Liver (tissue), 9 donors: ENCODE results near the gene MBP. TPM values are rescaled to one million over a fixed set of nuclear protein-coding genes. Genes with fewer than 3 reads are reported as not detected.

Experiments
- DNase-seq: peaks from one replicate; pipeline ENCODE4 v3.0.0-alpha.2; 2017; ENCODE audit warnings: low spot score
- H3K27ac ChIP-seq, 2 donors: one replicate each; pipeline ENCODE4 v1.7.0; 2013; ENCODE audit warnings: inconsistent platforms in 2 of 2, low read length in 2 of 2, control low read depth in 1 of 2, low read depth in 1 of 2, mild to moderate bottlenecking in 1 of 2
- H3K27me3 ChIP-seq, 4 donors: one replicate each; pipeline versions ENCODE4 v1.6.1 to v1.7.0; 2013; ENCODE audit warnings: low read length in 3 of 4, inconsistent platforms in 1 of 4, mild to moderate bottlenecking in 1 of 4, moderate library complexity in 1 of 4; ENCODE audit not compliant: control insufficient read depth in 4 of 4, insufficient read depth in 4 of 4
- H3K36me3 ChIP-seq, 4 donors: one replicate each; pipeline versions ENCODE4 v1.6.1 to v1.7.0; 2013; ENCODE audit warnings: low read length in 3 of 4, mild to moderate bottlenecking in 3 of 4, low read depth in 1 of 4, moderate library complexity in 1 of 4; ENCODE audit not compliant: control insufficient read depth in 4 of 4, insufficient read depth in 3 of 4
- H3K4me1 ChIP-seq, 4 donors: one replicate each; pipeline versions ENCODE4 v1.6.1 to v1.7.0; 2013; ENCODE audit warnings: low read length in 3 of 4, mild to moderate bottlenecking in 3 of 4, moderate library complexity in 1 of 4; ENCODE audit not compliant: control insufficient read depth in 4 of 4, insufficient read depth in 4 of 4
- H3K4me3 ChIP-seq, 3 donors: one replicate each; pipeline versions ENCODE4 v1.6.1 to v1.7.0; 2013; ENCODE audit warnings: low read length in 3 of 3, control low read depth in 1 of 3, low read depth in 1 of 3, mild to moderate bottlenecking in 1 of 3
- H3K9ac ChIP-seq, 2 donors: one replicate each; pipeline ENCODE4 v1.7.0; 2013; ENCODE audit warnings: low read length in 2 of 2, mild to moderate bottlenecking in 2 of 2, moderate library complexity in 2 of 2, control low read depth in 1 of 2, low read depth in 1 of 2
- H3K9me3 ChIP-seq, 4 donors: one replicate each; pipeline versions ENCODE4 v1.6.1 to v1.7.0; 2013; ENCODE audit warnings: low read length in 3 of 4; ENCODE audit not compliant: control insufficient read depth in 4 of 4
- ATF3 ChIP-seq: IDR thresholded peaks from 2 replicates; pipeline ENCODE4 v1.6.1; 2016; ENCODE audit warnings: antibody characterized with exemption
- CTCF ChIP-seq: fragments of 150-350 bp; IDR thresholded peaks from 2 replicates; pipeline ENCODE4 v1.5.1; 2017; ENCODE audit warnings: improper control_type of control experiment, low read depth, low read length; ENCODE audit not compliant: missing input control
- EGR1 ChIP-seq, 2 donors: IDR thresholded peaks; 2 replicates each; pipeline ENCODE4 v1.6.1; 2016 to 2018; ENCODE audit warnings: antibody characterized with exemption in 2 of 2, low read depth in 2 of 2
- FOXA1 ChIP-seq: IDR thresholded peaks from 2 replicates; pipeline ENCODE4 v1.6.1; 2016; ENCODE audit warnings: antibody characterized with exemption
- FOXA2 ChIP-seq: IDR thresholded peaks from 2 replicates; pipeline ENCODE4 v1.6.1; 2016; ENCODE audit warnings: antibody characterized with exemption
- GABPA ChIP-seq, 2 donors: IDR thresholded peaks in 1 of 2; conservative IDR thresholded peaks in 1 of 2; 2 replicates each; pipeline ENCODE4 v1.6.1; 2016; ENCODE audit warnings: antibody characterized with exemption in 2 of 2, mild to moderate bottlenecking in 1 of 2, moderate library complexity in 1 of 2
- HNF4A ChIP-seq, 2 donors: conservative IDR thresholded peaks; 2 replicates each; pipeline ENCODE4 v1.6.1; 2016; ENCODE audit warnings: antibody characterized with exemption in 2 of 2, mild to moderate bottlenecking in 2 of 2
- HNF4G ChIP-seq: IDR thresholded peaks from 2 replicates; pipeline ENCODE4 v1.6.1; 2016; ENCODE audit warnings: antibody characterized with exemption
- MAX ChIP-seq: IDR thresholded peaks from 2 replicates; pipeline ENCODE4 v1.6.1; 2016; ENCODE audit warnings: antibody characterized with exemption
- NR2F2 ChIP-seq: IDR thresholded peaks from 2 replicates; pipeline ENCODE4 v1.6.1; 2016; ENCODE audit warnings: antibody characterized with exemption
- RAD21 ChIP-seq, 2 donors: IDR thresholded peaks; 2 replicates each; pipeline ENCODE4 v1.6.1; 2016; ENCODE audit warnings: antibody characterized with exemption in 2 of 2, mild to moderate bottlenecking in 2 of 2
- RXRA ChIP-seq, 2 donors: IDR thresholded peaks; 2 replicates each; pipeline ENCODE4 v1.6.1; 2017 to 2018; ENCODE audit warnings: antibody characterized with exemption in 2 of 2, mild to moderate bottlenecking in 1 of 2
- SP1 ChIP-seq: IDR thresholded peaks from 2 replicates; pipeline ENCODE4 v1.6.1; 2018; ENCODE audit warnings: antibody characterized with exemption, mild to moderate bottlenecking
- TAF1 ChIP-seq: conservative IDR thresholded peaks from 2 replicates; pipeline ENCODE4 v1.6.1; 2016; ENCODE audit warnings: antibody characterized with exemption, mild to moderate bottlenecking
- YY1 ChIP-seq: IDR thresholded peaks from 2 replicates; pipeline ENCODE4 v1.6.1; 2016; ENCODE audit warnings: antibody characterized with exemption, mild to moderate bottlenecking
- ZBTB33 ChIP-seq: IDR thresholded peaks from 2 replicates; pipeline ENCODE4 v1.6.1; 2016; ENCODE audit warnings: antibody characterized with exemption
- WGBS: extraction: QIAGEN DNeasy Blood & Tissue Kit; methylation state at CpG from one replicate; pipeline ENCODE4 v1.1.7; 2013; 5-methylcytosine and 5-hydroxymethylcytosine counted together
- polyA plus RNA-seq, 2 donors: library from polyadenylated mRNA; stranded (reverse) in 1 of 2; unstranded in 1 of 2; fragments of 200-250 nt in 1 of 2; fragments of >200 nt in 1 of 2; fragmentation: Nextera tagmentation in 1 of 2; extraction: Ambion mirVana in 1 of 2; gene quantifications; one replicate each; pipeline versions ENCODE4 v1.2.1 to v1.2.3, GENCODE V29; 2013 to 2015
- total RNA-seq, 2 donors: library from RNA; depleted of rRNA; stranded (reverse); fragments of >200 nt; gene quantifications; one replicate each; pipeline ENCODE4 v1.2.3, GENCODE V29; 2014
- donor health status: healthy.
- donor health status: healthy.
- donor health status: healthy.
- donor health status: healthy.
- donor health status: healthy.

Gene MBP
- total and polyA plus RNA-seq, 4 donors, result 9.7 to 23.3 (median 17.7) TPM

GRCh38 chr18:77140439-77141109 lies 8.0 kb upstream of the MBP start (continued):
- TF ChIP-seq ZBTB33, result no peak
- TF ChIP-seq GABPA (IDR thresholded peaks at IDR 0.05 in 1 of 2, conservative IDR thresholded peaks at IDR 0.05 in 1 of 2), result no peak
- no peak for TF ChIP-seq EGR1 (IDR thresholded peaks at IDR 0.05; ENCODE audit: low read depth in 2 of 2)
- TF ChIP-seq HNF4G, result no peak
- TF ChIP-seq MAX, result peak; percentile 63
- TF ChIP-seq SP1, result no peak
- TF ChIP-seq NR2F2, result no peak
- no peak for TF ChIP-seq ATF3
- TF ChIP-seq FOXA1, result no peak
- peak in 1 of 2 donors; percentile 75 for TF ChIP-seq RXRA (IDR thresholded peaks at IDR 0.05)
- TF ChIP-seq YY1, result no peak

DNA sequence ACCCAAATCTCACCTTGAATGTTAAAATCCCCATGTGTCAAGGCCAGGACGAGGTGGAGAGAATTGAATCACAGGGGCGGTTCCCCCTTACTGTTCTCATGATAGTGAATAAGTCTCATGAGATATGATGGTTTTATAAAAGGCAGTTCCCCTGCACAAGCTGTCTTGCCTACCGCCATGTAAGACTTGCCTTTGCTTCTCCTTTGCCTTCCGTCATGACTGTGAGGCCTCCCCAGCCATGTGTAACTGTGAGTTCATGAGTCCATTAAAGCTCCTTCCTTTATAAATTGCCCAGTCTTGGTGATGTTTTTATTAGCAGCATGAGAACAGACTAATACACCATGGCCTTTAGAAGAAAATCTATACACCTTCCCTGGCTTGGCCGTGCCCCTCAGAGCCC lies 7.4 kb upstream of the MBP start:
- DNase-seq, result no peak
- TF ChIP-seq FOXA2, result no peak
- no peak for TF ChIP-seq HNF4G
- TF ChIP-seq HNF4A (conservative IDR thresholded peaks at IDR 0.05), result no peak
- TF ChIP-seq TAF1, result no peak
- no peak for TF ChIP-seq CTCF
- TF ChIP-seq EGR1 (IDR thresholded peaks at IDR 0.05; ENCODE audit: low read depth in 2 of 2), result no peak
- no peak for TF ChIP-seq ATF3
- no peak for TF ChIP-seq YY1
- TF ChIP-seq MAX, result no peak
- no peak for TF ChIP-seq FOXA1
- TF ChIP-seq ZBTB33, result no peak
- TF ChIP-seq RXRA (IDR thresholded peaks at IDR 0.05), result no peak
- no peak for TF ChIP-seq RAD21 (IDR thresholded peaks at IDR 0.05)
- TF ChIP-seq GABPA (IDR thresholded peaks at IDR 0.05 in 1 of 2, conservative IDR thresholded peaks at IDR 0.05 in 1 of 2), result no peak
- TF ChIP-seq NR2F2, result no peak
- WGBS, result 93% methylated on average over 5 of the region's 5 CpGs

More for the DNA sequence above, 7.4 kb upstream of the MBP start:
- Histone ChIP-seq H3K4me3 (no peak overlapping the region), H3K36me3 (no peaks in the 10 kb centered on the region), H3K9ac (no peak overlapping the region), H3K4me1 (peaks cover 9 to 36% (median 24%) of the 10 kb centered on the region in 4 donors), H3K27ac (no peak overlapping the region), H3K27me3 (no peaks in the 10 kb centered on the region), H3K9me3 (peaks cover 0 to 2% (median 0%) of the 10 kb centered on the region in 4 donors)
